OCI-LY1 (cell line): ENCODE measurements around the gene KCNN4.

ENCODE experiments used
- H2AFZ ChIP-seq: fragments of 200-600 bp; sonication (generic), shearing (Covaris generic); 2 replicates; pipeline ENCODE4 v1.6.0; 2014; ENCODE audit warnings: antibody characterized with exemption, mild to moderate bottlenecking, low read length
- H3F3A ChIP-seq: fragments of 200-600 bp; sonication (generic), shearing (Covaris generic); 2 replicates; pipeline ENCODE4 v1.6.0; 2014; ENCODE audit warnings: mild to moderate bottlenecking, antibody characterized with exemption, low read length, moderate library complexity; ENCODE audit not compliant: insufficient read depth
- H3K27ac ChIP-seq: fragments of 200-600 bp; sonication (generic); 2 replicates; pipeline ENCODE4 v1.5.1; 2014; ENCODE audit warnings: low read length, mixed run types, mild to moderate bottlenecking, low read depth; ENCODE audit not compliant: poor library complexity, severe bottlenecking
- H3K27me3 ChIP-seq: fragments of 200-600 bp; sonication (generic); 2 replicates; pipeline ENCODE4 v1.6.0; 2014; ENCODE audit warnings: antibody characterized with exemption, mild to moderate bottlenecking, low read length, moderate library complexity; ENCODE audit not compliant: insufficient read depth
- H3K36me3 ChIP-seq: fragments of 200-600 bp; sonication (generic); 2 replicates; pipeline ENCODE4 v1.6.1; 2014; ENCODE audit warnings: mild to moderate bottlenecking, antibody characterized with exemption, low read length, moderate library complexity, mixed read lengths; ENCODE audit not compliant: insufficient read depth
- H3K4me1 ChIP-seq: fragments of 200-600 bp; sonication (generic); 2 replicates; pipeline ENCODE4 v1.5.1; 2014; ENCODE audit warnings: mild to moderate bottlenecking, low read length, moderate library complexity; ENCODE audit not compliant: insufficient read depth, severe bottlenecking
- H3K4me2 ChIP-seq: fragments of 200-600 bp; sonication (generic), shearing (Covaris generic); 2 replicates; pipeline ENCODE4 v1.6.1; 2014; ENCODE audit warnings: low read length
- H3K4me3 ChIP-seq: fragments of 200-600 bp; sonication (generic); 2 replicates; pipeline ENCODE4 v1.5.1; 2014; ENCODE audit warnings: low read length, low read depth, mild to moderate bottlenecking, mixed read lengths; ENCODE audit not compliant: poor library complexity, severe bottlenecking
- H3K79me2 ChIP-seq: fragments of 200-600 bp; shearing (Covaris generic); 2 replicates; pipeline ENCODE4 v1.6.1; 2016; ENCODE audit warnings: mixed run types, low read length, mixed read lengths; ENCODE audit not compliant: insufficient read depth
- H3K9ac ChIP-seq: fragments of 200-600 bp; sonication (generic), shearing (Covaris generic); 2 replicates; pipeline ENCODE4 v1.6.1; 2014; ENCODE audit warnings: mild to moderate bottlenecking, low read length, mixed read lengths
- H3K9me2 ChIP-seq: fragments of 200-600 bp; sonication (generic), shearing (Covaris generic); 2 replicates; pipeline ENCODE4 v1.6.1; 2014; ENCODE audit warnings: low read depth, mild to moderate bottlenecking, low read length, mixed read lengths
- H3K9me3 ChIP-seq: fragments of 200-600 bp; shearing (Covaris generic); 2 replicates; pipeline ENCODE4 v1.6.1; 2014; ENCODE audit warnings: low read length, mixed read lengths
- H4K20me1 ChIP-seq: fragments of 200-600 bp; sonication (generic), shearing (Covaris generic); 2 replicates; pipeline ENCODE4 v1.6.0; 2016; ENCODE audit warnings: mild to moderate bottlenecking, low read length; ENCODE audit not compliant: insufficient read depth
- CTCF ChIP-seq: fragments of 200-600 bp; sonication (generic), shearing (Covaris generic); IDR thresholded peaks from 2 replicates; pipeline ENCODE4 v1.5.1; 2017; ENCODE audit warnings: mild to moderate bottlenecking, antibody characterized with exemption, low read length, moderate library complexity, mixed read lengths
- EZH2 ChIP-seq: fragments of 200-600 bp; sonication (generic), shearing (Covaris generic); IDR thresholded peaks from 2 replicates; pipeline ENCODE4 v1.8.0; 2017; ENCODE audit warnings: borderline replicate concordance, mixed run types, mild to moderate bottlenecking, antibody characterized with exemption, low read length, moderate library complexity, mixed read lengths

KCNN4 gene

GRCh38 chr19:43782311-43782660 is 1.5 kb upstream of the KCNN4 start:
- H3K9me3 ChIP-seq = no peaks in the 10 kb centered on the region
- H3K36me3 ChIP-seq = no peaks in the 10 kb centered on the region
- peak overlapping the region; percentile 70 for H3K4me3 ChIP-seq
- peaks cover 3% of the 10 kb centered on the region; the same call in 1 of the 2 replicates for H3F3A ChIP-seq
- no peaks in the 10 kb centered on the region for H3K79me2 ChIP-seq
- H3K9me2 ChIP-seq = no peaks in the 10 kb centered on the region
- TF ChIP-seq CTCF = no peak
- no peak for TF ChIP-seq EZH2
- no peak overlapping the region for H2AFZ ChIP-seq
- no peaks in the 10 kb centered on the region for H4K20me1 ChIP-seq
- H3K4me2 ChIP-seq = peak overlapping the region; percentile 85
- peaks cover 76% of the 10 kb centered on the region for H3K4me1 ChIP-seq
- peak overlapping the region; percentile 16 for H3K9ac ChIP-seq
- peak overlapping the region; percentile 98 for H3K27ac ChIP-seq
- H3K27me3 ChIP-seq = no peaks in the 10 kb centered on the region

- Histone ChIP-seq H4K20me1 (no peaks in the 10 kb centered on the region), H3K27me3 (no peaks in the 10 kb centered on the region), H3K4me2 (peak overlapping the region; percentile 85), H3K36me3 (no peaks in the 10 kb centered on the region), H3K4me3 (peak overlapping the region; percentile 70), H3K79me2 (no peaks in the 10 kb centered on the region), H3K9ac (peak overlapping the region; percentile 81; the same call in 1 of the 2 replicates), H3K4me1 (peaks cover 81% of the 10 kb centered on the region), H3F3A (peaks cover 3% of the 10 kb centered on the region; the same call in 1 of the 2 replicates), H3K27ac (peak overlapping the region; percentile 98), H3K9me3 (no peaks in the 10 kb centered on the region), H2AFZ (no peak overlapping the region), H3K9me2 (no peaks in the 10 kb centered on the region)
- TF ChIP-seq CTCF (no peak), EZH2 (no peak)
Measured at GRCh38 chr19:43781630-43782310, 997 bp upstream of the KCNN4 start.

- H3K27ac ChIP-seq = peak overlapping the region; percentile 98
- H4K20me1 ChIP-seq = no peaks in the 10 kb centered on the region
- no peaks in the 10 kb centered on the region for H3K79me2 ChIP-seq
- peaks cover 84% of the 10 kb centered on the region for H3K4me1 ChIP-seq
- H3K9ac ChIP-seq = peak overlapping the region; percentile 81
- H3K9me2 ChIP-seq = no peaks in the 10 kb centered on the region
- peak overlapping the region; percentile 70 for H3K4me3 ChIP-seq
- no peaks in the 10 kb centered on the region for H3K9me3 ChIP-seq
- peaks cover 3% of the 10 kb centered on the region; the same call in 1 of the 2 replicates for H3F3A ChIP-seq
- no peak overlapping the region for H2AFZ ChIP-seq
- H3K4me2 ChIP-seq = peak overlapping the region; percentile 85
- H3K36me3 ChIP-seq = no peaks in the 10 kb centered on the region
- no peaks in the 10 kb centered on the region for H3K27me3 ChIP-seq
- TF ChIP-seq CTCF (peak; percentile 48), EZH2 (no peak)
Measured at GRCh38 chr19:43779820-43780219, 953 bp downstream of the KCNN4 start.
